Neural progenitor cell (in vitro differentiated cells): ENCODE data around the gene ATP6V0C.
A peak's percentile ranks its signal among the peaks of the same experiment; 100 is the strongest.
"Not testable (repeated sequence)": the region's sequence is repeated elsewhere in the genome, so short reads cannot be mapped to it uniquely, and the experiment has no call there.

Experiments used
- EZH2 ChIP-seq: fragments of 200-600 bp; sonication (generic); IDR thresholded peaks from 2 replicates; pipeline ENCODE4 v1.6.1; 2017; ENCODE audit warnings: antibody characterized with exemption, mild to moderate bottlenecking, moderate library complexity
- EZH2phosphoT487 ChIP-seq: fragments of 200-600 bp; sonication (generic); IDR thresholded peaks from 2 replicates; pipeline ENCODE4 v1.6.1; 2017; ENCODE audit warnings: antibody characterized with exemption
- TF ChIP-seq, protein P1 (sequence below): fragments of 200-600 bp; sonication (generic); IDR thresholded peaks from 2 replicates; pipeline ENCODE4 v1.5.1; 2017; ENCODE audit warnings: antibody characterized with exemption, mild to moderate bottlenecking

DNA sequence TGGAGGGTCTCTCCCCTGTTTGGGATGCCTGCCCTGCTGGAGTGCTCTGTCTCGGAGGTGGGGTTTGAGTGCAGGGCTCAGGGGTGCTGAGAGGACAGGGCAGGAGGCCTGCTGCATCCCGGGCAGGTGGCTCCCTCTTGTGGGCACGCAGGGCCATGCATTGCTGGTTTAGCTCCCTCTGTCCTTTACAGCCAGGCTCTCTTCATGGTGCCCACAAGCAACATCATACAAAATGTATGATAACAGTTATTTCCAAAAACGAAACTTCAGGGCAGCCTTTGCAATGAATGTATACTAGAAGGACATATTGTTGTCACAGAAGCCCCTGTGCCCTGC lies 47.0 kb downstream of the ATP6V0C start:
- TF ChIP-seq, protein P1, sequence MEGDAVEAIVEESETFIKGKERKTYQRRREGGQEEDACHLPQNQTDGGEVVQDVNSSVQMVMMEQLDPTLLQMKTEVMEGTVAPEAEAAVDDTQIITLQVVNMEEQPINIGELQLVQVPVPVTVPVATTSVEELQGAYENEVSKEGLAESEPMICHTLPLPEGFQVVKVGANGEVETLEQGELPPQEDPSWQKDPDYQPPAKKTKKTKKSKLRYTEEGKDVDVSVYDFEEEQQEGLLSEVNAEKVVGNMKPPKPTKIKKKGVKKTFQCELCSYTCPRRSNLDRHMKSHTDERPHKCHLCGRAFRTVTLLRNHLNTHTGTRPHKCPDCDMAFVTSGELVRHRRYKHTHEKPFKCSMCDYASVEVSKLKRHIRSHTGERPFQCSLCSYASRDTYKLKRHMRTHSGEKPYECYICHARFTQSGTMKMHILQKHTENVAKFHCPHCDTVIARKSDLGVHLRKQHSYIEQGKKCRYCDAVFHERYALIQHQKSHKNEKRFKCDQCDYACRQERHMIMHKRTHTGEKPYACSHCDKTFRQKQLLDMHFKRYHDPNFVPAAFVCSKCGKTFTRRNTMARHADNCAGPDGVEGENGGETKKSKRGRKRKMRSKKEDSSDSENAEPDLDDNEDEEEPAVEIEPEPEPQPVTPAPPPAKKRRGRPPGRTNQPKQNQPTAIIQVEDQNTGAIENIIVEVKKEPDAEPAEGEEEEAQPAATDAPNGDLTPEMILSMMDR = peak; percentile 51
- not testable (repeated sequence) for TF ChIP-seq EZH2phosphoT487, EZH2
